Activated CD8-positive, alpha-beta memory T cell treated with anti-CD3 and anti-CD28 coated beads, Interleukin-2, amount 50 U/mL, for 1 hour (primary cell): ENCODE results near the gene NKD1.

Experiments
- DNase-seq: peaks from one replicate; pipeline ENCODE4 v3.0.0-alpha.2; 2020; ENCODE audit errors: extremely low read depth

The NKD1 gene

GRCh38 chr16:50645563-50646220 lies 97.5 kb downstream of the NKD1 start:
- DNase-seq = no peak

GRCh38 chr16:50646345-50646744 lies 98.1 kb downstream of the NKD1 start:
- DNase-seq = no peak

- no peak for DNase-seq
These were observed 103.7 kb downstream of the NKD1 start for GRCh38 chr16:50651835-50652438.

- no peak for DNase-seq
These were observed 104.7 kb downstream of the NKD1 start for GRCh38 chr16:50652836-50653425.

- DNase-seq = no peak
These were observed 105.7 kb downstream of the NKD1 start for GRCh38 chr16:50653633-50654519.

- DNase-seq = no peak
These were observed 107.4 kb downstream of the NKD1 start for GRCh38 chr16:50655558-50656055.

- no peak for DNase-seq
These were observed 109.0 kb downstream of the NKD1 start for GRCh38 chr16:50657241-50657640.

- no peak for DNase-seq
These were observed 111.6 kb downstream of the NKD1 start for GRCh38 chr16:50659806-50660205.

GRCh38 chr16:50662306-50662940 lies 114.2 kb downstream of the NKD1 start:
- DNase-seq = no peak

- DNase-seq = no peak
These were observed 116.1 kb downstream of the NKD1 start for GRCh38 chr16:50664270-50664669.

GRCh38 chr16:50665128-50665878 lies 117.1 kb downstream of the NKD1 start:
- DNase-seq = no peak

GRCh38 chr16:50666658-50667496 lies 118.7 kb downstream of the NKD1 start:
- no peak for DNase-seq

GRCh38 chr16:50667497-50668367 lies 119.5 kb downstream of the NKD1 start:
- DNase-seq = no peak

- DNase-seq = no peak
These were observed 120.3 kb downstream of the NKD1 start for GRCh38 chr16:50668368-50669008.

- DNase-seq = no peak
These were observed 121.5 kb downstream of the NKD1 start for GRCh38 chr16:50669741-50670140.

- no peak for DNase-seq
These were observed 122.3 kb downstream of the NKD1 start for GRCh38 chr16:50670476-50670875.

- no peak for DNase-seq
These were observed 123.6 kb downstream of the NKD1 start for GRCh38 chr16:50671644-50672260.
